NCI-H187 (cell line): ENCODE measurements around the gene TBC1D22A.

Source experiments
- DNase-seq, 2 experiments: peaks; one replicate each; lab custom pipeline; 2025; lab: John Stamatoyannopoulos, UW

The TBC1D22A gene

DNA sequence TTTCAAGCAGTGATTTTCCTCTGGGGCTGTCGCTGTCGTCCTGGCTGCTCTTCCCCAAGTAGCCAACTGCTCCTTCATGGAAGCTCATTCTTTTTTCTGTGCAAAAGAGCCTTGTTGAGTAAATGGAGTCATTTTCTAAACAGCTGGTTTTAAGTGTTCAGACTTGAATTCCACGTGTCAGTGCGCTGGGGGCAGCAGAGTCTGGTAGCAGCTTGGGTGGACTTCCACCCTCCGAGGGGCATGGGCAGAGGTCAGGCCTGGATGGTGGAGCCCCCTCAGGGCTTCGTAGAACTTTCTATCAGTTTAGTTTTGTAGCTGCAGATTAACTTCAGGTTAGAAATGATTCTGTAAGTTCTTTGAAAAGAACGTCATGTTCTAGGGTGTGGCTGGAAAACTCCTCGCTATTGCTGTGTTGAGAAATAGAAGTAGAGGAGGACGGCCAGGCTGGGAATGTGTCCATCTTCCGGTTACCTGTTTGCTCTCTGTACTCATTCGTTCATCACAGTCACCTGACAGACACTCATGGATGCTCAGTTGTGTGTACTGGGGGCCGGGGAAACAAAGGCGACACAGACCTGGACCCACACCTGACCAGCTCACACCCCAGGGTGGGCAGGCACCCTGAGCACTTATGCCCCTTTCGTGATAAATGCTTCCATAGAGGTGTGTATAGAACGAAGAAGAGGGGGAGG, 270.7 kb downstream of the TBC1D22A start:
- DNase-seq, result no peak

DNA sequence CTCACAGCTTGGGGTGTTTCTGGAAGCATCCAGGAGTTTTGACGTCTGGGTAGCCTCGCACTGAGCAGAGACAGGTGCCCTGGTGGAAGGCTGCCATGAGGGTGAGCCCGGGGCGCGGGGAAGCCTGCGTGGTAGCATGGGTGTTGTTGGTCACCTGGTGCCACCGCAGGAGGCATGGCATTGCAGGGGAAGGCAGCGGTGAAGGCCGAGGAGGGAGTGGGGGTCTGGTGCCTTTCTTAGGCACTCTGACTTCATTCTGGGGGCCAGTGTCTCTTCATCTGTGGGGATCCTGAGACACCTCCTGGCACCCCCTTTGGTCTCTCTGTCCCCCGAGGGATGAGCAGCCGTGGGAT, 271.2 kb downstream of the TBC1D22A start:
- DNase-seq, result no peak

DNA sequence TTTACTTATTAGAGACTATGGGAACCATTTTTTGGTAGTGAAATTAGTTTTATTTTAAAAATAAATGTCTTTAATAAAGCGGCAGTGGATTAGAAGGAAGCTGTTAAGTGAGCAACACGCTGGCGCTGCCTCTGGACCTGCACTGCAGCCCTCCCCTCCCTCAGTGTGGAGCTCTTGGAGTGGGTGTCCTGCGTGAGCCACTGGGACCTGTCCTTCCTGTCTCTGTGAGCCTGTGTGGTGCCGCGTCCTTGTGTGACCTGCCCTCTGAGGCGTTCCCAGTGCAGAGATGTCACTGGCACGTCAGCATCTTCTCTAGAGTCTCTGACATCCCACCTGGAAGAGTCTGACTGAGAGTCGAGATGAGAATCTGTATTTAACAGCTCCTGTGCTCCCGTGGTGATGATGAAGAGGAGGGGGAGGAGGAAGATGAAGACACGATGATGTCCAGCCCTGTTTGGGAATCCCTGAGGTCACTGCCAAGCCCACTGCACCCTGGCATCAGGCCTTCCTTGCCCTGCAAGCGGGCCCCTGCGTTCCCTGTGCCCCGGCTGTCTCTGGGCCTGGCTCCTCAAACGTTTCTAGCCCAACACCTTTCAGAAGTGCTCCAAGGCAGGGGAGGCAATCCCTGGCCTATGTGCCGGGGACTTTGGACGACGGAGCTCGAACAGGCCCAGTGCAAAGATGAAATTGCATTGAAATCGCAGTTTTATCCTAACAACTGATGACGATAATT, 271.8 kb downstream of the TBC1D22A start:
- DNase-seq, result no peak

DNA sequence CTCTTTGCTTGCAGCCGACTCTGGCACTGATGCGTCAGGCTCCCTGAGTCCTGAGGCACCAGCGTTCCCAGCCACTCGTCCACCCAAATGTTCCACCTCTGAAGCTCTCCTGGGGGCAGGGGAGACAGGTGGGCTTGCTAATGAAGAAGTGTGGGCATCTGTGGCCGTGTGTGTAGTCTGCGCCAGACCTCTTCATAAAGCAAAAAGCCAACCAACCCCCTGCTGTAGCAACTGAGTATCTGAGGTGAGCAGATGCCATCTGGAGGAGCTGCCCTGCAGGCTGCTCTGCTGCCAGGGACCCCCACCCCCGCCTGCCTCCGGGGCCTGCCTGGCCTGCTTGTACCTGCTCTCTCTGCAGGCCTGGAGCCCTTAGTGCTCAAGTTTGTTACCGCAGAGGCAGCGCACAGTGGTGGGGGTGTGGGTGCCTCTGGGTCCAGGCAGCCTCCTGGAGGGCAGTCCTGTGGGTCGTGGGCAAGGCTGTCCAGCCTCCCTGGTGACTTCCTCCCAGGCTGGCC, 272.5 kb downstream of the TBC1D22A start:
- no peak for DNase-seq

DNA sequence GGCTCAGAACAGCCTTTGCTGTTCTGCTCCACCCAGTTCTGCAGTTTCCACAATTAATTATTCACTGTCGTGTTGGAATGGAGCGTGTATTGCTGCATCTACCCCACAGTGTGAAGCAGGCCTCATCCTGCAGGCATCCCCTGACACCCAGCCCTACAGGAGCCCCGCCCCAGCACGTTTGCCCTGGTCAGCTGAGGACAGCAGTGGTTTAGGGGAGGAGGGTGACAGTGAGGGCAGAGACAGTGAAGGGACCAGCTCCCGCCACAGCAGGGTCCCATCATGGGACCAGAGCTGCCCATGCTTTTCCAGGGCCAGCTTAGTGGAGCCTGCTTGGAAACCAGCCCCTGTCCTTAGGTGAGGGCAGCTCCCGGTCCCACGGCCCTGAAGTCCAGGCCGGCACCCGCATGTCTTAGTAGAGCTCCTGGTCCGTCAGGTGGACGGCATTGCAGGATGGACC, 273.0 kb downstream of the TBC1D22A start:
- no peak for DNase-seq

DNA sequence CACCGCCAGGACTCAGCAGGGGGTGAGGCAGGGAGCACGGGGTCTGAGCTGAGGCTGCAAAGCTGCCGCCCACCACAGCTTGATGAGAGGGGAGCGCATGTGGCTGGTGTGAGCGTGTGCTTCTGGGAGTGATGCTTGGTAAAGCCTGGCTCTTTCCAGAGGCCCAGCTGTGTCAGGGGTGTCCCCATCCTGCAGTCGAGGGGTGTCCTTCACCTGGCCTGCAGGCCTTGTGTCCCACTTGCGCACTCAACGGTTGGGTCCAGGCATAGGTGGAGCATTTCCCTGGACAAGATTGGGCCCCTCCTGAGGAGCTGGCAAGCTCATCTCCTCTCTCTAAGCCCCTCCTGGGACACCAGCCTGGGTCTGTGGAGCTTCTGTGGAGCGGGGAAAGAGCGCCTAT, 273.9 kb downstream of the TBC1D22A start:
- no peak for DNase-seq

DNA sequence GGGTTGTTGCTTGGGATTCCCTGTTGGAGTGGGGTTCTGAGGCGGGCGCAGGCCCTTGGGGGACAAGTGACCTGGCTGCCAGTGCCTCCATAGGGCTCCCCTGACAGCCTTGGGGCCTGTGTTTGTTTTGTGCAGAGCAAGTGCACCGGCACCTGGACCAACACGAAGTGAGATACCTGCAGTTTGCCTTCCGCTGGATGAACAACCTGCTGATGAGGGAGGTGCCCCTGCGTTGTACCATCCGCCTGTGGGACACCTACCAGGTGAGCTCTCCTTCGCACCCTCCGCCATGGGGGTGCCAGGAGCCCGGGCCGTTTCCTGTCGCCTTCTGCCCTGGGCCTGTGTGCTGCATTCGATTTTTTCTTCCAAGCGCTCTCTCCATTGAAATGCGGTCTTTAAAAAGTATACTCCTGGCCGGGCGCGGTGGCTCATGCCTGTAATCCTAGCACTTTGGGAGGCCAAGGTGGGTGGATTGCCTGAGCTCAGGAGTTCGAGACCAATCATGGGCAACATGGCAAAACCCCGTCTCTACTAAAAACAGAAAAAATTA, 274.6 kb downstream of the TBC1D22A start:
- no peak for DNase-seq

DNA sequence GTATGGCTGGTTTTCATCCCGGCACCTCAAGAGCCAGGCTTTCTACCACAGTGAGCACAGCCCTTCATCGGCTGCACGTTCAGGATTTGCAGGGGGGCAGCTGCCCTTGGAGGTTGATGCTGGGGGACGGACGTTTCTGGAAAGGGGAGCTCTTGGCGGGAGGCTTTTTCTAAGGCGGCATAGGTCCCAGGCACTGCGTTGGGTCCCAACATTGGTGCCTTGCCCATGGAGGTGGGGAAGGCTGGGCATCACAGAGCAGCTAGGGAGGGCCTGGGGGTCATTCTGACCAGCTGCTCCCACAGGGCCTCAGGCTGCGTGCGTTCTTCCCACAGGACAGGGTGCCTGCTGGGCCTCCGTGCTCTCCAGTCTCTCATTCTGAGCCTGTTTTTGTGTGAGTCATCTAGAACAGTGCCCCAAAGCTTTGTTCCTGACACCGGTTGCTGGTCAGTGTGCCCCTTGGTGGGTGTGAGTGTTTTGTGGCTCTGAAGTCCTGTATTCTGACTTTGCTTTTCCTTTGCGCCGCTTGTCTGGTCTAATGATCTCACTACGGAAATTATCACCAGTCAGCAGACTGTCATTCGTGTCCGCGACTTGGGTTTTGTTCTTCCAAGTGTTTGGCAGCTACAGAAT, 275.9 kb downstream of the TBC1D22A start:
- DNase-seq, result no peak

DNA sequence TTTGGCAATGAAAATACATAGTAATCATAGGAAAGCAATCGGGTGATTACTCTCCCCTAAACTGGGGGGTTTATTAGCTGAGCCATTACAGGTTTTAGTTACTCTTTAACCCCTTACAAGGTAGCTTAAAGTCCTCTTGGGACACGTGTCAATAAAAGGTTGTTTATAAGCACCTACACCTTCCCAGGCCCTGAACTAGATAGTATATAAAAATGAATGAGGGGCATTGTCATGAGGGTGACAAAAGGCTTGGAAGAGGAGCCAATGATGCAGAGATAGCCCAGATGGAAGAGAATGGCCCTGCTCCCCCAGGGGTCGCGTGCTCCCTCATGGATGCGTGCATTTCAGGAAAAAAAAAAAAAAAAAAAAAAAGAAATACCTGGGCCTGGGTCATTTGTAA, 276.9 kb downstream of the TBC1D22A start:
- DNase-seq, result no peak

DNA sequence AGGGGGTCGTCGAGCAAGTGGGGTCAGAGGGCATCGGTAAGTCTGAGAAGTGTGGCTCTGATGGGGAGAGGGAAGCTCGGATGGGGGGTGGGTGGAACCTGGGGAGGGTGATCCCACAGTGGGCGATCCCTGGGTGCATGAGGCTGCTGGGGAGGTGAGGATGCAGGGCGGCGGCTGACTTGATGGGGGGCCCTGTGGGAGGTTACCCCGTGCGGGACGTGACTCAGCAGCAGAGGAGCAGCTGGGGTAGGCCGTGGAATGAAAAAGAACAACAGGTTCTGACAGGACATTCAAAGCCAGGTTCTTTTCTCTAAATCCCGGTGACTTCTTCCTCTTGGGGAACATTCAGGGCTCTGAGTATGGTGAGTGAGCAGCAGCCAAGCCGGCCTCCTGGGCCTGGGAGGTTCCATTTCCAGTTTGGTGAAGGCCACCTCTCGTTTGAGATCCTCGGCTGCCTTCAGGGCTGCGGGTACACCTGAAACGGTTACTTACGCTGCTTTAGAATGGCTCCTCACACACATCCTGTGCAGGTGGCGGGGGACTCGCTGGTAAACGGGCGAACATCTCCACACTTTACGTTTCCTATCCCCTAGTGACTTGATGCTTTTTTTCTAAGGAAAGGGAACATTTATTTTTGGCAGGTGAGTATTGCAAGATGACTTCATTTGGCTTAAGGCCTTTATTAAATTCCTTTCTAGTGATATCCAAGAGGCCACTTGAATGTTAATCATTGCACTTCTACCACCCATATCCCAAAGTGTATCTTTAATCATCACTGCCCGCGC, 278.2 kb downstream of the TBC1D22A start:
- no peak for DNase-seq

DNA sequence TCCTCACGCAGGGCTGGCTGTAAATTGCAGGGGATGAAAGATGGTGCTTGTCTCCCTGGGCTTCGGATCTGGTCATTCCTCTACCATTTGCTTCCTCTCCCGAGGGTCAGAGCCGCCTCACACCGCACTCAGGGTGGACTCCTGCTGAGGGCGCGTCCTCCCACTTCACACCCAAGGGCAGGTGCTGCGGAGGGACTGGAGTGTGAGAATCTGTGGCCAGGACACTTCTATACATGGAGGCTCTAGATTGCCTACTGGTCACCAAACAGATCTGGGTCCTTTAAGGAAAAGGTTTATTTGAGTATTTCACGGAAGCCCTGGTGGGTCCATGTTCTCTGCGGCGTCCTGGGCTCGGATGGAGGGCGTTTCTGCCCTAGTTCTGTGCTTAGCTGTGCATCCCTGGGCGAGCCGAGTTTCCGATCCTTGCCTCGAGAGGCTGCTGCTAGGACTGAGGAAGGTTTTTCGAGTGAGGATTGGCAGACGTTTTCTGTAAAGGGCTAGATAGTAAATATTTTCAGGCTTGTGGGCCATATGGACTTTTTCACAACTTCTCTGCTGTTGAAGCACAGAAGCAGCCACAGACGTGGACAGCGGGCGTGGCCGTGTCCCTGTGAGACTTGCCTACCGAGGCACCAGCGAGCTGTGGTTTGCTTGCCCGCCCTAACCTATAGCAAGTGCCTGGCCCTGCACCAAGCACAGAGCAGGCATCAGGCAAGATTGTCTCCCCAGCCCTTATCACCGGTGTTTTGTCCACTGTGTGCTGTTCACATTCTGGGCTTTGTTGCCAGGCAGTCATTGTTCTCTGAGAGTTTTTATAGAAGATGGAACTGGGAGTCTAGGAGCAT, 279.0 kb downstream of the TBC1D22A start:
- no peak for DNase-seq

DNA sequence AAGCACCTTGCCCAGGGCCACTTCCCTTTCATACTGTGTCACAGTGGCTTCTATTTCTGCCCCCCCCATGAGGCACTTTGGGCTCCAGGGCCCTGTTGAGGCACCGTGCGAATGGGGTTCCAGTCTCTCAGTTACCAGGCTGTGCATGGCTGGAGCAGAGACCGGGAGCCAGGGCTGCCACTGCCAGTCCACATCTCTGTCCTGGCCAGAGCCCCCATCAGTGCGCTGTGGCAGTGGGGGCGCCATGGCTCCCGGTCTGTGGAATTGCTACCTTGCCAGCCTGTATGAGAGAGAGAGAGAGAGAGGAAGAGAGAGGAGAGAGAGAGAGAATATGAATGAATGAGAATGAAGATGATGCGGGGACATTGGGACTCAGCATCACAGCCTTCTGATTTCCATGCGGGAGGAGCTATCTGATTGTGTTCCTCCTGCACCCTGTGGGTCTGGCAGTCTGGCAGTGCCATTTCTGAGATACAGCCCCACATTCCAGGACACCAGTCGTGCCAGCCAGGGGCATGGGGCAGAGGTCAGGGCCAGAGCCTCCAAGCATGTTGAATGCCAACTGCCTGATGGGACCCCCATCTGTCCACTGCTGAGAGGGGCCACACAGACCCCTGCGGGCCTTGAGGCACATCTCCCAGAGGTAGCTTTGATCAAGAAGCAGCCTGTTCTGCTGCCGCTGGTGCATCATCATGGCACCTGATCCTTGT, 279.8 kb downstream of the TBC1D22A start:
- DNase-seq, result no peak

DNA sequence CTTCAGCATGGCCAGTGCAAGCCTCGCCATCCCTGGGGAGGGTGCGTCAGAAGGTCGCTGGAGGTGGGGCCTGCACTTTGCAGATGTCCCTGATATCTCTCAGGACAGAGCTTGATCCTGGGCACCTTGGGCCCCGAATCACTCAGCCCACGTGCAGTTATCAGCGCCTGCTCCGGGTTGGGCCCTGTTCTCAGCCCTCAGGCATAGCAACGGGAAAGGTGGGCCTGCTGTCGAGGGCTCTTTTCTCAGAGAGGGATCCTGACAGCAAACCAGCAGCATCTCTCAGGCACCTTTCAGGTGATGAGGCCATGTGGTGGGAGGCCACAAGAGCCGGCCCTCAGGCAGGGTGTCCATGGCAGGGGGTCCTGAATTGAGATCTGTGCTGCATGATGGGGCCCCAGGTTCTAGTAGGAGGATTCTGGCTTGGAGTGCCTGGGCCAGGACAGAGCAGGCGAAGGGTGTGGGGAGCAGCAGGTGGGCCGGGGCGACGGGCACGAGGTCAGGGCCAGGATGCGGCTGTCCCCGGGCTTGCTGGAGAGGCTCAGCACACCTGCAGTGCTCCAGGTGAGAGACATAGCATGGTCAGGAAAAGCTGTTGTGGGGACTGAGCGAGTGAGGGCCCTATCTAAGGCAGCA, 280.5 kb downstream of the TBC1D22A start:
- no peak for DNase-seq

DNA sequence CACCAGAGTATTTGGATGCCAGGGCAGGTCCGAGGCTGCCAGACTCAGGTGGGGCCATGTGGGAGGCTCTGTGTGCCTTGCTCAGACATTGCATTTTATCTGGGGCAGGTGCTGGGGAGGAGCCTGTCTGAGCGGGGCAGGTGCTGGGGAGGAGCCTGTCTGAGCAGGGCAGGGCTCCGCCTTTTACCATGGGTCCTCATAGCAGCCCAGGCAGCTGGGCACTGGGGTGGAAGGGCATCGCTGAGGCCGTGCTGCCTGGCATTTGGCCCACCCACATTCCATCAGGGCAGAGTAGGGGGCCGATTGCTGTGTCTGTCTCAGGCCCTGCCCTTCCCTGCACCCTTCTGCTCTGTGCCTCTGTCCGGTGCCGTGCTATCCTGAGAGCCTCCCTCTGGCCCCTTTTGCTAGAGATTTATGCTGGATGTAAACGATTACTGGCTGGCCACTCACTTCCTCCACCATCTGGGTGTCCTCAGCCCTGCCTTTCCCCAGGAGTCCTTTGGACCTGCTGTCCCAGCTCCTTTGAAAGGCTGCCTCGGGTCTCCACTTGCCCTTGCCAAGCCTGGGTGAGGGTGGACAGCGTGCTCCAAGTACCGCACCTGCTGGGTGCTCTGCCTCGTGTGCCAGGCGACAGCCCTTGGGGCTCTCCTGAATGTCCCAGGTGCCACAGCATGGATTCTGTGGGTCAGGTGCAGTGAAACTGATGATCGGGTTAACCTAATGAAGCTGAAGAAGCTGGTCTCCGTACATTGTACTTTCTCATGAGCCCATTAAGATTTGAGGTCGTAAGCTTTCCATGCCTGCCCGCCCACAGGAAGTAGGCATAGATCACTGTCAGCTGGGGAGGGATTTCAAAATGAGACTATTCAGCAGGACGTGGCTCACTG, 281.6 kb downstream of the TBC1D22A start:
- no peak for DNase-seq

DNA sequence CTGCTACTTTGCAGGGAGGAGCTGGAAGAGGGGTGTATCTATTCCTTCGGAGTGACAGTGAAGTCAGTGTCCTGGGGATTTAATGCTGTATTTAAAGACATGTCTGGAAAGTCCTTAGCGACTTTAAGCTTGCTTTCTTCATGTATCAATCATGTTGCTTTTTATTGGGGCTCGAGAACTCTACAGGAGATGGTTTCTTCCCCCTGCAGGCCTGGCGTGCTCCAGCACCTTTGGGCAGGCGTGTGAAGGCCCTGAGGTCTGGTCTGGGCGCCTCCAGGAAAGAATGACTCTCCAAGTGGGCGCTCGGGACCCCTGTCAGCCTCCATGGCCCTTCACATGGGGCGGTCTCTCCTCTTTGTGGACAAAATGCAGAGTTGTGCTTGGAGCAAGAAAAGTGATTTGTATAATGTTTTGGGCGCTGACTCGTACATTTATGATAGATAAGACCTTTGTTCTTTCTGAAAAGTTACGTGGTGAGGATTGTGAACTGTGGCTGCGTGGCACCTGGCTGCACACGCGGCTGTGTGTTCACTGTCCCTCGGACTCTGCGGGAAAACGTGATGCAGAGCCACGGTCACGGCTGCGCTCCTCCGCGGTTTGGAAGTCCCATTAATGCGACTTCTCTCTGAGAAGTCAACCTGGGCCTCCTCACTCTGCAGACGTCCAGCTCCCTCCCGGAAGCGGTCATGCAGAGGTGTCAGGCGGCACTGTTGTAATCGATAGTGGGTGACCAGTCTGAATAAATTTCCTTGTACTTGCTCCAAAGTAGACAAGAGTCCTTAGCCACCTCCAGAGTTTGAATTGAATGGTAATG, 282.5 kb downstream of the TBC1D22A start:
- no peak for DNase-seq

DNA sequence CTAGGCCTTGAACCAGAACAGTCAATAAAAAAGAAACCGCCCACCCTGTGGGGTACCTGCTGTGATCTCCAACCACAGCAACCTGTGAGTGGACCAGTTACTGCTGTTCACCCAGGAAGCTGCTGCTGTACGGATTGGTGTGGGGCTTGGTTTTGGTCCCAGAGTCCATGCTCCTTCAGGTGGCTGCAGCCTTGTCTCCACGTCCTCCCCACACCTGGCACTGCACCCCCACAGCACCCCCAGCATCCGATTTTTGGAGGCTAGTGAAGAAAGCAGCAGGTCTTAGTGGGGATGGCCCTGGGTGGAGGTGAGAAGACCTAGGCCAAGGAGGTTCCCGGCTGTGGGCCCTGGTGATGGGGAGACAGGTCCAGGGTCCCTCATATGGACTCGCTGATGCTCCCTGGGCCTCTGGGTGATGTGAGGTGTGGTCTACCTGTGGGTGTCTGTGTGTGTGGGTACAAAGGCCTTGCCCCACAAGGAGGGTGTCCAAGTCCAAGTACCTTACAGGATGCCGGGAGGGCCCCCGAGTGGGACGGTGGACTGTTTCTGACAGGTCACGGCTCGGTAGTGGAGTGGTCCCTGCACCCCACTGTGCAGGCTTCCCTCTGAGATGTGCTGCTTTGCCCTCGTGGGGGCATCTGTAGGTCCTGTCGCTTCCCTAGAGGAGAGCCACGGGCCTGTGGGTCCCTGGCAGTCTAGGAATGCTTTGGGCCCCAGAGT, 283.4 kb downstream of the TBC1D22A start:
- DNase-seq, result no peak

DNA sequence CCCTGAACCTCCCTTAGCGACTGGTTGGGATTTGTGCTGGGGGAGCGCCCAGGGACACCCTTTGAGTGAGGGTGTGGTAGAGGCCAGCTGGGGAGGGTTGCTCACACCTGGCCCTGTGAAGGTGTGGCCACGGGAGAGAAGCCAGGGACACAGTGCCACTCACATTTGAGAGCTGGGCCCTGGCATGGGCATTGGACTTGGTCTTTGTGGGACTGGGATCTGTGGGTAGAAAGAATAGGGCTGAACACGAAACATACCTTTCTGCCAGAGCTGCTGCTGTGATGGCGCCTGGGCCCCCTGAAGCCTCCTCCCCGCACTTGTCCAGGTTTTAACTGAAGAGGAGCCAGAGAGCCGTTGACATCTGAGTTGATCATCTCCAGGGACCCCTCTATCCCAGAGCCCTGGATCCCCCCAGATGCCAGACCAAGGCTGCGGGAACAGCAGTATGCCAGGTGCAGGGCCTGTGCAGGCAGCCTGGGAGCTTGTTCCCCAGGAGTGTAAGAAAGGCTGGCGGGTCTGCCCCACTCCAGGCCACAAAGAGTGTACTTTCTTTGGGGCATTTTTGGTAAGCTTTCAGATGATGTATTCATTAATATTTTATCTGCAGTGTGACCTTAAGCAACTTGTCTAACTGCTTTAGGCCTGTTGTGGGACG, 284.1 kb downstream of the TBC1D22A start:
- no peak for DNase-seq
